Measurements from ENCODE around the gene HEXD.

The HEXD gene

DNA sequence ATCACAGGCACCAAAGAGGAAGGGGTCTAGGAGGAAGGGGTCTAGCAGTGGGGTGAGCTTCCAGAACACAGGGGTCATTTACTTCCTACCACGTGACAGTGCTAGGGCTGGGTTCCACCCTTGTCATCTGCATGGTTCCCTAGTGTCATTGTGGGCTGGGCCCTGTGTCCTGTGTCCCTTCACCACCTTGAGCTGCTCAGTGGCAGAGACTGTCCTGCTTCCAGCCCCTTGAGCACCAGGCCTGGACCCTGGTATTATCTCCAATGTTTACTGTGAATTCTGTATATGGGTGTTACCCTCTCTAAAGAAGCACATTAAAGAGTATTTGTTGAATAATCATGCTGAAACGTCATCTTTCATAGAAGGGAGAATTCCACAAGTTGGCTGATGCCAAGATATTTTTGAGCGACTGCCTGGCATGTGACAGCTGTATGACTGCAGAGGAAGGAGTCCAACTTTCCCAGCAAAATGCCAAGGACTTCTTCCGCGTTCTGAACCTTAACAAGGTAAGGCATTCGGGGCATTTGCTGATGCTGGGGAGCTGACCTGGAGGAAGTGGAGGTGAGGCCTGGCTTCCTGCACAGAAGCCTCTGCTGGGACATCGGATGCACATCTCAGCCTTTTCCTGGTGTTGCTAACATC is 45.9 kb downstream of the HEXD start:
- H3K27me3 ChIP-seq (ENCODE audit: control insufficient read depth, low read length), result no peaks in the 10 kb centered on the region
- H3K27ac ChIP-seq (ENCODE audit: low read depth, low read length), result no peak overlapping the region
- no peaks in the 10 kb centered on the region for H3K9me2 ChIP-seq (replicated peaks; ENCODE audit: control insufficient read depth, low read length)
- H3K4me2 ChIP-seq (ENCODE audit: low read length), result no peak overlapping the region
- peaks cover 13% of the 10 kb centered on the region for H3K79me2 ChIP-seq (ENCODE audit: control insufficient read depth, low read length)
- no peak overlapping the region for H3K4me3 ChIP-seq (ENCODE audit: low read length)
- no peaks in the 10 kb centered on the region for H3K9me3 ChIP-seq (ENCODE audit: control insufficient read depth, insufficient read depth, low read length)
- H3K36me3 ChIP-seq (ENCODE audit: control insufficient read depth, low read length), result peaks cover 89% of the 10 kb centered on the region
- TF ChIP-seq CTCF (IDR thresholded peaks at IDR 0.05; ENCODE audit: low read depth, low read length, poor library complexity, severe bottlenecking) (no peak), EZH2phosphoT487 (IDR thresholded peaks at IDR 0.05; ENCODE audit: borderline replicate concordance, low read length) (no peak)
- H3F3A ChIP-seq (ENCODE audit: control insufficient read depth, insufficient read depth), result no peaks in the 10 kb centered on the region
- H3K4me1 ChIP-seq (ENCODE audit: control insufficient read depth, low read length), result peaks cover 7% of the 10 kb centered on the region; the same call in 1 of the 2 replicates
- H4K20me1 ChIP-seq (ENCODE audit: control insufficient read depth, insufficient read depth, low read depth, low read length), result no peaks in the 10 kb centered on the region

- TF ChIP-seq CTCF (IDR thresholded peaks at IDR 0.05; ENCODE audit: low read depth, low read length, poor library complexity, severe bottlenecking) (no peak), EZH2phosphoT487 (IDR thresholded peaks at IDR 0.05; ENCODE audit: borderline replicate concordance, low read length) (no peak)
- no peaks in the 10 kb centered on the region for H3K9me3 ChIP-seq (ENCODE audit: control insufficient read depth, insufficient read depth, low read length)
- H3K4me1 ChIP-seq (ENCODE audit: control insufficient read depth, low read length), result peaks cover 4% of the 10 kb centered on the region; the same call in 1 of the 2 replicates
- no peak overlapping the region for H3K4me3 ChIP-seq (ENCODE audit: low read length)
- H3K9me2 ChIP-seq (replicated peaks; ENCODE audit: control insufficient read depth, low read length), result no peaks in the 10 kb centered on the region
- no peak overlapping the region for H3K4me2 ChIP-seq (ENCODE audit: low read length)
- H3F3A ChIP-seq (ENCODE audit: control insufficient read depth, insufficient read depth), result no peaks in the 10 kb centered on the region
- H3K27ac ChIP-seq (ENCODE audit: low read depth, low read length), result no peak overlapping the region
- no peaks in the 10 kb centered on the region for H3K27me3 ChIP-seq (ENCODE audit: control insufficient read depth, low read length)
- H3K79me2 ChIP-seq (ENCODE audit: control insufficient read depth, low read length), result peaks cover 8% of the 10 kb centered on the region
- H4K20me1 ChIP-seq (ENCODE audit: control insufficient read depth, insufficient read depth, low read depth, low read length), result no peaks in the 10 kb centered on the region
- peaks cover 92% of the 10 kb centered on the region for H3K36me3 ChIP-seq (ENCODE audit: control insufficient read depth, low read length)
Measured at GRCh38 chr17:82464567-82464929, 46.4 kb downstream of the HEXD start.

GRCh38 chr17:82465023-82465603 is 47.0 kb downstream of the HEXD start:
- Histone ChIP-seq H3K36me3 (ENCODE audit: control insufficient read depth, low read length) (peaks cover 92% of the 10 kb centered on the region), H3F3A (ENCODE audit: control insufficient read depth, insufficient read depth) (no peaks in the 10 kb centered on the region), H4K20me1 (ENCODE audit: control insufficient read depth, insufficient read depth, low read depth, low read length) (no peaks in the 10 kb centered on the region), H3K9me3 (ENCODE audit: control insufficient read depth, insufficient read depth, low read length) (no peaks in the 10 kb centered on the region), H3K27me3 (ENCODE audit: control insufficient read depth, low read length) (no peaks in the 10 kb centered on the region), H3K4me3 (ENCODE audit: low read length) (no peak overlapping the region), H3K79me2 (ENCODE audit: control insufficient read depth, low read length) (peaks cover 2% of the 10 kb centered on the region), H3K27ac (ENCODE audit: low read depth, low read length) (no peak overlapping the region), H3K4me2 (ENCODE audit: low read length) (no peak overlapping the region), H3K9me2 (replicated peaks; ENCODE audit: control insufficient read depth, low read length) (no peaks in the 10 kb centered on the region), H3K4me1 (ENCODE audit: control insufficient read depth, low read length) (no peaks in the 10 kb centered on the region)
- no peak for TF ChIP-seq EZH2phosphoT487 (IDR thresholded peaks at IDR 0.05; ENCODE audit: borderline replicate concordance, low read length)
- no peak for TF ChIP-seq CTCF (IDR thresholded peaks at IDR 0.05; ENCODE audit: low read depth, low read length, poor library complexity, severe bottlenecking)
